ENCODE measurements around the gene SLC25A21. TPM values are rescaled to one million over a fixed set of nuclear protein-coding genes. Genes with fewer than 3 reads are reported as not detected.
"Not testable (repeated sequence)": the region's sequence is repeated elsewhere in the genome, so short reads cannot be mapped to it uniquely, and the experiment has no call there.

SLC25A21 gene
- total RNA-seq, 1 donor from 2014 or later, result not detected

- Mint-ChIP-seq H3K9me3 (peaks cover 3% of the 10 kb centered on the region), H3K27ac (no peak within 1 kb of the TSS), H3K36me3 (ENCODE audit: low read depth) (no peaks in the 10 kb centered on the region), H3K4me1 (no peaks in the 10 kb centered on the region), H3K27me3 (peaks cover 11% of the 10 kb centered on the region), H3K4me3 (peak within 1 kb of the TSS; percentile 36)
- peak; percentile 56 for DNase-seq
- intact Hi-C loops (cut with micrococcal nuclease), result no loop called here
Measured at GRCh38 chr14:37197421-37198272, 25.2 kb upstream of the SLC25A21 start, which contains the start of gene MIPOL1. Gene MIPOL1 (plus strand): TSS chr14:37197937. CDS start chr14:37247889, 49,952 bp downstream.

- DNase-seq, result no peak
- Mint-ChIP-seq H3K4me3 (peak overlapping the region; percentile 36), H3K27me3 (peaks cover 11% of the 10 kb centered on the region), H3K27ac (no peak overlapping the region), H3K9me3 (peaks cover 3% of the 10 kb centered on the region), H3K4me1 (no peaks in the 10 kb centered on the region), H3K36me3 (ENCODE audit: low read depth) (no peaks in the 10 kb centered on the region)
- intact Hi-C loops (cut with micrococcal nuclease), result no loop called here
Measured at GRCh38 chr14:37196604-37197420, 24.4 kb upstream of the SLC25A21 start.

GRCh38 chr14:37195327-37195726 is 22.9 kb upstream of the SLC25A21 start:
- H3K4me1 Mint-ChIP-seq, result no peaks in the 10 kb centered on the region
- H3K9me3 Mint-ChIP-seq, result peaks cover 3% of the 10 kb centered on the region
- H3K27ac Mint-ChIP-seq, result no peak overlapping the region
- intact Hi-C loops (cut with micrococcal nuclease), result no loop called here
- DNase-seq, result no peak
- H3K27me3 Mint-ChIP-seq, result peaks cover 11% of the 10 kb centered on the region
- no peaks in the 10 kb centered on the region for H3K36me3 Mint-ChIP-seq (ENCODE audit: low read depth)
- no peak overlapping the region for H3K4me3 Mint-ChIP-seq

- Mint-ChIP-seq H3K27me3 (peaks cover 11% of the 10 kb centered on the region), H3K4me1 (no peaks in the 10 kb centered on the region), H3K9me3 (peaks cover 3% of the 10 kb centered on the region), H3K4me3 (no peak overlapping the region), H3K36me3 (ENCODE audit: low read depth) (no peaks in the 10 kb centered on the region), H3K27ac (no peak overlapping the region)
- intact Hi-C loops (cut with micrococcal nuclease), result no loop called here
- DNase-seq, result no peak
Measured at GRCh38 chr14:37194698-37195097, 22.3 kb upstream of the SLC25A21 start.

DNA sequence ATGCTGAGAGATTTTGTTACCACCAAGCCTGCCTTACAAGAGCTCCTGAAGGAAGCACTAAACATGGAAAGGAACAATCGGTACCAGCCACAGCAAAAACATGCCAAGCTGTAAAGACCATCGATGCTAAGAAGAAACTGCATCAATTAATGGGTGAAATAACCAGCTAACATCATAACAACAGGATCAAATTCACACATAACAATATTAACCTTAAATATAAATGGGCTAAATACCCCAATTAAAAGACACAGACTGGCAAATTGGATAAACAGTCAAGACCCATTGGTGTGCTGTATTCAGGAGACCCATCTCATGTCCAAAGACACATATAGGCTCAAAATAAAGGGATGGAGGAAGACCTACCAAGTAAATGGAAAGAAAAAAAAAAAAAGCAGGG is 17.3 kb upstream of the SLC25A21 start:
- H3K27me3 Mint-ChIP-seq; H3K4me3 Mint-ChIP-seq; H3K9me3 Mint-ChIP-seq; DNase-seq; H3K36me3 Mint-ChIP-seq (ENCODE audit: low read depth); intact Hi-C loops (cut with micrococcal nuclease); H3K27ac Mint-ChIP-seq; H3K4me1 Mint-ChIP-seq: not testable (repeated sequence)

GRCh38 chr14:37187840-37188577 is 15.6 kb upstream of the SLC25A21 start:
- H3K9me3 Mint-ChIP-seq; intact Hi-C loops (cut with micrococcal nuclease); H3K4me1 Mint-ChIP-seq; H3K27me3 Mint-ChIP-seq; H3K4me3 Mint-ChIP-seq; H3K36me3 Mint-ChIP-seq (ENCODE audit: low read depth); H3K27ac Mint-ChIP-seq; DNase-seq: not testable (repeated sequence)

GRCh38 chr14:37187294-37187693 is 14.9 kb upstream of the SLC25A21 start:
- no peak overlapping the region for H3K4me3 Mint-ChIP-seq
- no peak for DNase-seq
- H3K27me3 Mint-ChIP-seq, result no peaks in the 10 kb centered on the region
- H3K4me1 Mint-ChIP-seq, result no peaks in the 10 kb centered on the region
- H3K9me3 Mint-ChIP-seq, result no peaks in the 10 kb centered on the region
- intact Hi-C loops (cut with micrococcal nuclease), result no loop called here
- no peaks in the 10 kb centered on the region for H3K36me3 Mint-ChIP-seq (ENCODE audit: low read depth)
- H3K27ac Mint-ChIP-seq, result no peak overlapping the region

DNA sequence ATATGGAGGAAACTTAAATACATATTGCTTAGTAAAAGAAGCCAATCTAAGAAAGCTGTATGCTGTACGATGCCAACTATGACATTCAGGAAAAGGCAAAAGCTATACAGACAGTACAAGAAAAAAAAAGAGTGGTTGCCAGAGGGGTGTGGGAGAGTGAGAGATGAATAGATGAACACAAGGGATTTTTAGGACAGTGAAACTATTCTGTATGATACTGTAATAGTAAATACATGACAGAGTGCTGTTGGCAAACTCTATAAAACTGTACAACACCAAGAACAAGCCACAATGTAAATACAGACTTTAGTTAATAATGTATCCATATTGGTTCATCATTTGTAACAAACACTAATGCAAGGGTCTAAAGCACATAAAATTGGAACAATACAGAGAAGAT is 14.5 kb upstream of the SLC25A21 start:
- no peak for DNase-seq

DNA sequence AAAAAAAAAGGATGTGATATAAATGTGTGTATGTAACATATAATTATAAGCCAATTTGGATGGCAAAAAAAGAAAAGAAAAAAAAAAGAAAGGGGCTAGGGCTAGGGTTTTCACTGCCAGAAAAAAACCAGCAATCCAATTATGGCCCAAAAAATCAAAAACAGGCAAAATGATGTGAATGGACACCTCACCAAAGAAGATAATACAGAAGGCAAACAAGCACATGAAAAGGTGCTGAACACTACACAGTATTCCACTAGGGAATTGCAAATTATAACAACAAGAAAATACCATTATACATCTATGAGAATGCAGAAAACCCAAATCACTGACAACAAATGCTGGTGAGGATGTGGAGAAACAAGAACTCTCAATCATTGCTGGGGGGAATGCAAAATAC is 13.3 kb upstream of the SLC25A21 start:
- no peak overlapping the region for H3K27ac Mint-ChIP-seq
- H3K36me3 Mint-ChIP-seq (ENCODE audit: low read depth), result no peaks in the 10 kb centered on the region
- H3K9me3 Mint-ChIP-seq, result no peaks in the 10 kb centered on the region
- no peaks in the 10 kb centered on the region for H3K4me1 Mint-ChIP-seq
- intact Hi-C loops (cut with micrococcal nuclease), result no loop called here
- no peak for DNase-seq
- no peaks in the 10 kb centered on the region for H3K27me3 Mint-ChIP-seq
- no peak overlapping the region for H3K4me3 Mint-ChIP-seq

More for the DNA sequence above, 14.5 kb upstream of the SLC25A21 start:
- H3K27me3 Mint-ChIP-seq, result no peaks in the 10 kb centered on the region
- intact Hi-C loops (cut with micrococcal nuclease), result no loop called here
- H3K4me1 Mint-ChIP-seq, result no peaks in the 10 kb centered on the region
- H3K9me3 Mint-ChIP-seq, result no peaks in the 10 kb centered on the region
- H3K27ac Mint-ChIP-seq, result no peak overlapping the region
- no peaks in the 10 kb centered on the region for H3K36me3 Mint-ChIP-seq (ENCODE audit: low read depth)
- no peak overlapping the region for H3K4me3 Mint-ChIP-seq

GRCh38 chr14:37184520-37184919 is 12.1 kb upstream of the SLC25A21 start:
- H3K4me3 Mint-ChIP-seq; H3K27ac Mint-ChIP-seq; H3K9me3 Mint-ChIP-seq; DNase-seq; H3K27me3 Mint-ChIP-seq; intact Hi-C loops (cut with micrococcal nuclease); H3K36me3 Mint-ChIP-seq (ENCODE audit: low read depth); H3K4me1 Mint-ChIP-seq: not testable (repeated sequence)

GRCh38 chr14:37181441-37181840 is 9.0 kb upstream of the SLC25A21 start:
- intact Hi-C loops (cut with micrococcal nuclease), result no loop called here
- H3K9me3 Mint-ChIP-seq, result peaks cover 4% of the 10 kb centered on the region
- no peaks in the 10 kb centered on the region for H3K36me3 Mint-ChIP-seq (ENCODE audit: low read depth)
- H3K27me3 Mint-ChIP-seq, result no peaks in the 10 kb centered on the region
- H3K27ac Mint-ChIP-seq, result no peak overlapping the region
- H3K4me1 Mint-ChIP-seq, result no peaks in the 10 kb centered on the region
- no peak overlapping the region for H3K4me3 Mint-ChIP-seq
- no peak for DNase-seq

GRCh38 chr14:37180886-37181285 is 8.5 kb upstream of the SLC25A21 start:
- H3K4me1 Mint-ChIP-seq, DNase-seq: not testable (repeated sequence)

DNA sequence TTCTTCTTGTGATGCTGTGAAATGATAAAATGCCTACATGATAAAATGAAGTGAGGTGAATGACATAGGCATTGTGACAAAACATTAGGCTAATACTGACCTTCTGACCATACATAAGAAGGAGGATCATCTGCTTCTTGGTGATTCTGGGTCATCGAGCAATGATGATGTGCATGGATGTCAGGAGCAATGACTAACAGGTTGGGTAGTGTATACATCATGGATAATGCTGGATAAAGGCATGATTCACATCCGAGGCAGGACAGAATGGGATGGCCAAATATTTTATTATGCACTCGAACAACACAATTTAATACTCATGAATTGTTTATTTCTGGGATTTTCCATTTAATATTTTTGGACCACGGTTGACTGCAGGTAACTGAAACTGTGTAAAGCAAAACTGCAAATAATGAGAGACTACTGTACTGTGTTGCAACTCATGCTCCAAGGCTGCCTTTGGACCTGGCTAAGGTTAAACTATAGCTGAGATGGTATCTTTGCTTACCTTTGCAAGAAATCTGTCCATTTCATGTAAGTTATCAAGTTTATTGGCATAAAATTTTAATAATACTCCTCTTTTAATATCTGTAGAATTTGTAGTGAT is 7.6 kb upstream of the SLC25A21 start:
- Mint-ChIP-seq H3K4me1 (no peaks in the 10 kb centered on the region), H3K27me3 (no peaks in the 10 kb centered on the region), H3K36me3 (ENCODE audit: low read depth) (no peaks in the 10 kb centered on the region), H3K9me3 (peaks cover 4% of the 10 kb centered on the region), H3K4me3 (no peak overlapping the region), H3K27ac (no peak overlapping the region)
- DNase-seq, result no peak
- intact Hi-C loops (cut with micrococcal nuclease), result no loop called here

More at GRCh38 chr14:37180886-37181285, 8.5 kb upstream of the SLC25A21 start:
- H3K9me3 Mint-ChIP-seq; H3K27me3 Mint-ChIP-seq; H3K27ac Mint-ChIP-seq; H3K4me3 Mint-ChIP-seq; H3K36me3 Mint-ChIP-seq (ENCODE audit: low read depth); intact Hi-C loops (cut with micrococcal nuclease): not testable (repeated sequence)
